HepG2 (cell line): Measurements from ENCODE around the gene C7orf57. TPM values are rescaled to one million over a fixed set of nuclear protein-coding genes. Genes with fewer than 3 reads are reported as not detected.

ENCODE experiments used
- ATAC-seq: fragments of 200-7000 bp; cut with Tn5 transposase; 3 replicates; pipeline ENCODE4 v1.9.1; 2020; ENCODE audit warnings: mild to moderate bottlenecking, moderate library complexity
- BruUV-seq: library from RNA; stranded (reverse); fragments of 400-500 nt; replicated peaks from 2 replicates; lab custom pipeline; 2021; lab: Mats Ljungman, UMichigan
- CTCF ChIA-PET: fragments of 300-600 bp; formaldehyde crosslinking; extraction: SDS; loops from one replicate; lab custom pipeline; 2021; ENCODE audit warnings: low total read pairs, inconsistent platforms, low intra/inter-chr PET ratio; lab: Yijun Ruan, JAX
- POLR2A ChIA-PET: fragments of 350-600 bp; sonication (Branson Sonifier 250); formaldehyde crosslinking; loops from one replicate; lab custom pipeline; 2020; ENCODE audit warnings: antibody characterized with exemption, inconsistent platforms; lab: Yijun Ruan, JAX
- DNase-seq: peaks from one replicate; pipeline ENCODE4 v3.0.0-alpha.2; 2015; ENCODE audit warnings: low spot score
- FAIRE-seq: peaks from 3 replicates; lab custom pipeline; 2011; peaks lifted over from hg19 to GRCh38; lab: Jason Lieb, UNC
- H2AFZ ChIP-seq: one replicate; pipeline ENCODE4 v1.6.1; 2011; ENCODE audit warnings: low read length, inconsistent platforms
- H3K27ac ChIP-seq: fragments of 300-600 bp; 3 replicates; pipeline ENCODE4 v1.8.0; 2011; ENCODE audit warnings: mixed run types, mild to moderate bottlenecking, mixed read lengths, low read length, inconsistent platforms; ENCODE audit not compliant: insufficient read depth; ENCODE audit errors: extremely low read length
- H3K27me3 ChIP-seq, 2 experiments: fragments of 200-600 bp in 1 of 2; 2 replicates in 1 of 2; 3 replicates in 1 of 2; pipeline versions ENCODE4 v1.6.0 to v1.8.0; 2011; ENCODE audit warnings: low read length in 2 of 2, mild to moderate bottlenecking in 2 of 2, moderate library complexity in 2 of 2, inconsistent platforms in 1 of 2; ENCODE audit not compliant: insufficient read depth in 2 of 2, control insufficient read depth in 1 of 2
- H3K36me3 ChIP-seq, 2 experiments: fragments of 200-600 bp in 1 of 2; replicated peaks in 1 of 2; 2 replicates in 1 of 2; 3 replicates in 1 of 2; pipeline versions ENCODE4 v1.5.1 to v1.8.0; 2011; ENCODE audit warnings: low read length in 2 of 2, inconsistent platforms in 1 of 2; ENCODE audit not compliant: insufficient read depth in 2 of 2, control insufficient read depth in 1 of 2
- H3K4me1 ChIP-seq: 2 replicates; pipeline ENCODE4 v1.5.1; 2012; ENCODE audit warnings: low read length, inconsistent platforms; ENCODE audit not compliant: insufficient read depth
- H3K4me2 ChIP-seq: 2 replicates; pipeline ENCODE4 v1.6.0; 2011; ENCODE audit warnings: low read depth, low read length, inconsistent platforms
- H3K4me3 ChIP-seq, 3 experiments: fragments of 200-600 bp in 1 of 3; sonication (generic), shearing (Covaris generic) in 1 of 3; replicated peaks in 1 of 3; 2 replicates each; pipeline ENCODE4 v1.5.1; 2011 to 2016; ENCODE audit warnings: low read length in 3 of 3, inconsistent platforms in 2 of 3, low read depth in 2 of 3, mild to moderate bottlenecking in 2 of 3, control low read depth in 1 of 3, mixed read lengths in 1 of 3; ENCODE audit not compliant: insufficient read depth in 1 of 3
- H3K79me2 ChIP-seq: one replicate; pipeline ENCODE4 v1.6.1; 2011; ENCODE audit warnings: low read length, inconsistent platforms; ENCODE audit not compliant: insufficient read depth
- H3K9ac ChIP-seq: 2 replicates; pipeline ENCODE4 v1.6.0; 2011; ENCODE audit warnings: mild to moderate bottlenecking, low read depth, low read length, inconsistent platforms; ENCODE audit not compliant: insufficient read depth
- H3K9me3 ChIP-seq: 2 replicates; pipeline ENCODE4 v1.5.1; 2012; ENCODE audit warnings: mild to moderate bottlenecking, low read length
- H4K20me1 ChIP-seq: 2 replicates; pipeline ENCODE4 v1.6.0; 2011; ENCODE audit warnings: inconsistent platforms, mild to moderate bottlenecking, low read length, moderate library complexity; ENCODE audit not compliant: insufficient read depth
- FOSL2 ChIP-seq: sonication (generic); formaldehyde crosslinking; IDR thresholded peaks from 2 replicates; pipeline ENCODE4 v1.4.0; 2020; ENCODE audit warnings: missing genetic modification reagents
- JUND ChIP-seq: sonication (generic); formaldehyde crosslinking; IDR thresholded peaks from 2 replicates; pipeline ENCODE4 v1.8.0; 2022; ENCODE audit warnings: mild to moderate bottlenecking, missing genetic modification reagents
- THYN1 ChIP-seq: sonication (generic); formaldehyde crosslinking; IDR thresholded peaks from 2 replicates; pipeline ENCODE4 v1.8.1; 2023; ENCODE audit warnings: low read depth, mild to moderate bottlenecking, moderate library complexity, missing genetic modification reagents, borderline replicate concordance
- ZBTB7B ChIP-seq: sonication (generic); formaldehyde crosslinking; IDR thresholded peaks from 2 replicates; pipeline ENCODE4 v1.4.0; 2020; ENCODE audit warnings: missing genetic modification reagents
- ZNF672 ChIP-seq: sonication (generic); formaldehyde crosslinking; IDR thresholded peaks from 2 replicates; pipeline ENCODE4 v1.8.1; 2022; ENCODE audit warnings: missing genetic modification reagents
- ZNF703 ChIP-seq: sonication (generic); formaldehyde crosslinking; IDR thresholded peaks from 2 replicates; pipeline ENCODE4 v1.5.1; 2020; ENCODE audit warnings: missing genetic modification reagents, mild to moderate bottlenecking, moderate library complexity, borderline replicate concordance
- ZNF788 ChIP-seq: sonication (generic); formaldehyde crosslinking; IDR thresholded peaks from 2 replicates; pipeline ENCODE4 v1.5.0; 2020; ENCODE audit warnings: mild to moderate bottlenecking, missing genetic modification reagents, borderline replicate concordance
- WGBS: methylation state at CpG from one replicate; pipeline ENCODE4 v1.1.6; 2017; ENCODE audit warnings: low lambda C conversion rate; 5-methylcytosine and 5-hydroxymethylcytosine counted together
- in situ Hi-C: cut with HindIII; loops from 2 replicates; pipeline ENCODE4 v1.10.0; 2017; ENCODE audit warnings: low pct_unique_long_range_greater_than_20kb; ENCODE audit not compliant: extremely low pct_ligation_motif_present
- intact Hi-C: fragments of 100-400 bp; cut with micrococcal nuclease; formaldehyde crosslinking; loops from one replicate; pipeline ENCODE4 v1.10.0; 2022; ENCODE audit not compliant: unreplicated experiment
- polyA plus RNA-seq, 8 experiments: library from polyadenylated mRNA; depleted of rRNA in 3 of 8; stranded (reverse) in 7 of 8; unstranded in 1 of 8; fragments of >200 nt; fragmentation: Illumina TruSeq in 4 of 8; extraction: Trizol in 4 of 8; gene quantifications; 2 replicates each; pipeline versions ENCODE4 v1.2.1 to v1.2.3, GENCODE V29; 2011 to 2016; ENCODE audit warnings: low read depth in 4 of 8, missing spikeins in 1 of 8, mixed read lengths in 1 of 8; ENCODE audit not compliant: insufficient read depth in 1 of 8
- total RNA-seq, 5 experiments: library from RNA; depleted of rRNA; stranded (reverse); fragments of >200 nt; fragmentation: Illumina TruSeq; extraction: Trizol; gene quantifications; 2 replicates each; pipeline ENCODE4 v1.2.3, GENCODE V29; 2016; ENCODE audit warnings: low read depth in 1 of 5
- TF ChIP-seq, protein P1 (sequence below): sonication (generic); formaldehyde crosslinking; IDR thresholded peaks from 2 replicates; pipeline ENCODE4 v1.5.1; 2020; ENCODE audit warnings: missing genetic modification reagents, mild to moderate bottlenecking, borderline replicate concordance
- TF ChIP-seq, protein P2 (sequence below): sonication (generic); formaldehyde crosslinking; IDR thresholded peaks from 2 replicates; pipeline ENCODE4 v1.5.0; 2020; ENCODE audit warnings: mild to moderate bottlenecking, missing genetic modification reagents
- TF ChIP-seq, protein P3 (sequence below): sonication (generic); formaldehyde crosslinking; IDR thresholded peaks from 2 replicates; pipeline ENCODE4 v1.4.0; 2020; ENCODE audit warnings: mild to moderate bottlenecking, missing genetic modification reagents

The C7orf57 gene
- total and polyA plus RNA-seq, 2 of the 13 experiments (the other 11 are each of a cell fraction or from before 2014, with no cell fraction given), result not detected

DNA sequence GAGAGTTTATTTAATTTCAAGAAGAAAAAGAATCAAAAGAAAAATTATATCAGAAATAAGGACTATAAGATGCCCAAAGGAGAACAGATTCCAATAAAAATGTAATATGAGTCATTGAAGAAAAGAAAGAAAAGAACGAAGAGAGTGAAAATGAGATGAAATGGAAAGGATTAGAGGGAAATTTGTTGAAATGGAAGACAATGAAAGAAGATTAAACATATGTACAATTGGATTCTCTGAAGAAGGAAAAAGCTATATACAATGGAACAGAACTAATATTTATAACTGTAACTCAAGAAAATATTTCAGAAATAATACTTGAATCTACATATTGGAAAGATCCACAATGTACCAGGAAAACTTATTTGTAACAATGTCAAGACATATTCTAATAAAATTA is 28.6 kb downstream of the C7orf57 start (continued):
- no peak for TF ChIP-seq ZNF703 (CRISPR knock-in tag)

DNA sequence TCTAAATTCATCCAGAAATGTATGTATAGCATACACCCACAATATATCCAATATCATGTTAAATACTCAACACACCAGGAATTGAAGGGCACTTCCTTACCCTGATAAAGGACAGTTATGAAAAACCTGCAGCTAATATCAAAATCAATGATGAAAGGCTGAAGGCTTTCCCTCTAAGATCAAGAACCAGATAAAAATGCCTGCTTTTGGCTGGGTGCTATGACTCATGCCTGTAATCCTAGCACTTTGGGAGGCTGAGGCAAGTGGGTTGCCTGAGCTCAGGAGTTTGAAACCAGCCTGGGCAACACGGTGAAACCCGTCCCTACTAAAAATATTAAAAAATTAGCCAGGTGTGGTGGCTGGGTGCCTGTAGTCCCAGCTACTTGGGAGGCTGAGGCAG is 32.1 kb downstream of the C7orf57 start:
- no peak overlapping the region for H3K4me2 ChIP-seq
- no peak overlapping the region for H2AFZ ChIP-seq
- no peaks in the 10 kb centered on the region for H3K79me2 ChIP-seq
- ATAC-seq (no peak), FAIRE-seq (no peak), DNase-seq (no peak)
- no peaks in the 10 kb centered on the region; the same call in 1 of the 2 replicates for H3K9me3 ChIP-seq
- intact Hi-C loops (no loop called here), in situ Hi-C loops (no loop called here)
- ChIA-PET CTCF (no interaction called here), POLR2A (no interaction called here)
- no peak overlapping the region for H3K27ac ChIP-seq
- TF ChIP-seq, protein P1, sequence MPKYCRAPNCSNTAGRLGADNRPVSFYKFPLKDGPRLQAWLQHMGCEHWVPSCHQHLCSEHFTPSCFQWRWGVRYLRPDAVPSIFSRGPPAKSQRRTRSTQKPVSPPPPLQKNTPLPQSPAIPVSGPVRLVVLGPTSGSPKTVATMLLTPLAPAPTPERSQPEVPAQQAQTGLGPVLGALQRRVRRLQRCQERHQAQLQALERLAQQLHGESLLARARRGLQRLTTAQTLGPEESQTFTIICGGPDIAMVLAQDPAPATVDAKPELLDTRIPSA (CRISPR knock-in tag), result no peak
- TF ChIP-seq ZNF672 (CRISPR knock-in tag) (no peak), THYN1 (CRISPR knock-in tag) (no peak), ZBTB7B (CRISPR knock-in tag) (no peak), ZNF788 (no peak), FOSL2 (CRISPR knock-in tag) (no peak), JUND (CRISPR knock-in tag) (no peak)
- TF ChIP-seq, protein P2, sequence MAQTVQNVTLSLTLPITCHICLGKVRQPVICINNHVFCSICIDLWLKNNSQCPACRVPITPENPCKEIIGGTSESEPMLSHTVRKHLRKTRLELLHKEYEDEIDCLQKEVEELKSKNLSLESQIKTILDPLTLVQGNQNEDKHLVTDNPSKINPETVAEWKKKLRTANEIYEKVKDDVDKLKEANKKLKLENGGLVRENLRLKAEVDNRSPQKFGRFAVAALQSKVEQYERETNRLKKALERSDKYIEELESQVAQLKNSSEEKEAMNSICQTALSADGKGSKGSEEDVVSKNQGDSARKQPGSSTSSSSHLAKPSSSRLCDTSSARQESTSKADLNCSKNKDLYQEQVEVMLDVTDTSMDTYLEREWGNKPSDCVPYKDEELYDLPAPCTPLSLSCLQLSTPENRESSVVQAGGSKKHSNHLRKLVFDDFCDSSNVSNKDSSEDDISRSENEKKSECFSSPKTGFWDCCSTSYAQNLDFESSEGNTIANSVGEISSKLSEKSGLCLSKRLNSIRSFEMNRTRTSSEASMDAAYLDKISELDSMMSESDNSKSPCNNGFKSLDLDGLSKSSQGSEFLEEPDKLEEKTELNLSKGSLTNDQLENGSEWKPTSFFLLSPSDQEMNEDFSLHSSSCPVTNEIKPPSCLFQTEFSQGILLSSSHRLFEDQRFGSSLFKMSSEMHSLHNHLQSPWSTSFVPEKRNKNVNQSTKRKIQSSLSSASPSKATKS, result no peak
- TF ChIP-seq, protein P3, sequence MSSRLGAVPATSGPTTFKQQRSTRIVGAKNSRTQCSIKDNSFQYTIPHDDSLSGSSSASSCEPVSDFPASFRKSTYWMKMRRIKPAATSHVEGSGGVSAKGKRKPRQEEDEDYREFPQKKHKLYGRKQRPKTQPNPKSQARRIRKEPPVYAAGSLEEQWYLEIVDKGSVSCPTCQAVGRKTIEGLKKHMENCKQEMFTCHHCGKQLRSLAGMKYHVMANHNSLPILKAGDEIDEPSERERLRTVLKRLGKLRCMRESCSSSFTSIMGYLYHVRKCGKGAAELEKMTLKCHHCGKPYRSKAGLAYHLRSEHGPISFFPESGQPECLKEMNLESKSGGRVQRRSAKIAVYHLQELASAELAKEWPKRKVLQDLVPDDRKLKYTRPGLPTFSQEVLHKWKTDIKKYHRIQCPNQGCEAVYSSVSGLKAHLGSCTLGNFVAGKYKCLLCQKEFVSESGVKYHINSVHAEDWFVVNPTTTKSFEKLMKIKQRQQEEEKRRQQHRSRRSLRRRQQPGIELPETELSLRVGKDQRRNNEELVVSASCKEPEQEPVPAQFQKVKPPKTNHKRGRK (CRISPR knock-in tag), result no peak
- BruUV-seq, result no TSS peak
- no peaks in the 10 kb centered on the region for H3K36me3 ChIP-seq
- WGBS, result 0% methylated on average over 2 of the region's 2 CpGs
- H3K9ac ChIP-seq, result no peak overlapping the region
- no peaks in the 10 kb centered on the region for H3K27me3 ChIP-seq
- H3K4me1 ChIP-seq, result no peaks in the 10 kb centered on the region
- no peaks in the 10 kb centered on the region for H4K20me1 ChIP-seq
- H3K4me3 ChIP-seq, result no peak overlapping the region
